Measurements from ENCODE around the gene SNX30. TPM values are rescaled to one million over a fixed set of nuclear protein-coding genes. Genes with fewer than 3 reads are reported as not detected.

Gene SNX30
- total RNA-seq, 1 experiment from 2014 or later: 6.4 TPM

- intact Hi-C loops (cut with micrococcal nuclease): no loop called here
- BruUV-seq (replicated peaks): no TSS peak
- H3K79me2 ChIP-seq (ENCODE audit: low read length): peaks cover 16% of the 10 kb centered on the region; the same call in 1 of the 2 replicates
- H3K27me3 ChIP-seq (ENCODE audit: low read length): no peaks in the 10 kb centered on the region
- H3K4me2 ChIP-seq (ENCODE audit: low read length): peak overlapping the region; percentile 70
- ChIA-PET CTCF (no interaction called here), POLR2A (ENCODE audit: unreplicated experiment) (no interaction called here)
- no peak overlapping the region for H2AFZ ChIP-seq (ENCODE audit: low read length)
- H4K20me1 ChIP-seq (ENCODE audit: low read length): no peaks in the 10 kb centered on the region
- no peak for ATAC-seq
- H3F3A ChIP-seq (ENCODE audit: low read length, unreplicated experiment): peaks cover 13% of the 10 kb centered on the region
- peak overlapping the region; percentile 95 for H3K27ac ChIP-seq (ENCODE audit: low read length)
- no peak for DNase-seq
- no peaks in the 10 kb centered on the region for H3K36me3 ChIP-seq (ENCODE audit: low read depth, low read length)
- no peaks in the 10 kb centered on the region for H3K9me2 ChIP-seq (replicated peaks; ENCODE audit: low read length)
- H3K9me3 ChIP-seq (ENCODE audit: low read length): no peaks in the 10 kb centered on the region
- H3K9ac ChIP-seq (ENCODE audit: low read length): no peak overlapping the region
- no peak for TF ChIP-seq EZH2 (IDR thresholded peaks at IDR 0.05; ENCODE audit: low read length, unreplicated experiment)
- no peak for TF ChIP-seq CTCF (conservative IDR thresholded peaks at IDR 0.05; ENCODE audit: low read depth, low read length)
- no peak for TF ChIP-seq EZH2phosphoT487 (IDR thresholded peaks at IDR 0.05; ENCODE audit: borderline replicate concordance, low read length)
- H3K4me1 ChIP-seq (ENCODE audit: insufficient read depth, low read length): peaks cover 47% of the 10 kb centered on the region
- no peak overlapping the region for H3K4me3 ChIP-seq (ENCODE audit: low read length)
Measured at GRCh38 chr9:112757940-112758339, 7.4 kb downstream of the SNX30 start.

- Histone ChIP-seq H4K20me1 (ENCODE audit: low read length) (no peaks in the 10 kb centered on the region), H3K4me1 (ENCODE audit: insufficient read depth, low read length) (peaks cover 18% of the 10 kb centered on the region), H3K27ac (ENCODE audit: low read length) (no peak overlapping the region), H3K36me3 (ENCODE audit: low read depth, low read length) (no peaks in the 10 kb centered on the region), H3K9ac (ENCODE audit: low read length) (no peak overlapping the region), H3K4me2 (ENCODE audit: low read length) (no peak overlapping the region), H3K27me3 (ENCODE audit: low read length) (no peaks in the 10 kb centered on the region), H3F3A (ENCODE audit: low read length, unreplicated experiment) (peaks cover 6% of the 10 kb centered on the region), H2AFZ (ENCODE audit: low read length) (no peak overlapping the region), H3K4me3 (ENCODE audit: low read length) (no peak overlapping the region), H3K9me2 (replicated peaks; ENCODE audit: low read length) (no peaks in the 10 kb centered on the region), H3K79me2 (ENCODE audit: low read length) (peaks cover 4% of the 10 kb centered on the region; the same call in 1 of the 2 replicates), H3K9me3 (ENCODE audit: low read length) (no peaks in the 10 kb centered on the region)
- TF ChIP-seq CTCF (conservative IDR thresholded peaks at IDR 0.05; ENCODE audit: low read depth, low read length) (no peak), EZH2 (IDR thresholded peaks at IDR 0.05; ENCODE audit: low read length, unreplicated experiment) (no peak), EZH2phosphoT487 (IDR thresholded peaks at IDR 0.05; ENCODE audit: borderline replicate concordance, low read length) (no peak)
- intact Hi-C loops (cut with micrococcal nuclease): no loop called here
- ChIA-PET POLR2A (ENCODE audit: unreplicated experiment) (no interaction called here), CTCF (interaction anchor here (0.5 kb wide), 1 partner anchor 32 kb away, joined by 3 read pairs; no protein-coding TSS in a partner anchor)
- DNase-seq (no peak), ATAC-seq (no peak)
- no TSS peak for BruUV-seq (replicated peaks)
Measured at GRCh38 chr9:112760821-112761220, 10.3 kb downstream of the SNX30 start.

- Histone ChIP-seq H3K4me2 (ENCODE audit: low read length) (no peak overlapping the region), H2AFZ (ENCODE audit: low read length) (no peak overlapping the region), H3K4me1 (ENCODE audit: insufficient read depth, low read length) (peaks cover 10% of the 10 kb centered on the region), H3K36me3 (ENCODE audit: low read depth, low read length) (no peaks in the 10 kb centered on the region), H3K27ac (ENCODE audit: low read length) (no peak overlapping the region), H4K20me1 (ENCODE audit: low read length) (no peaks in the 10 kb centered on the region), H3K4me3 (ENCODE audit: low read length) (no peak overlapping the region), H3K9ac (ENCODE audit: low read length) (no peak overlapping the region), H3K9me2 (replicated peaks; ENCODE audit: low read length) (no peaks in the 10 kb centered on the region), H3K79me2 (ENCODE audit: low read length) (no peaks in the 10 kb centered on the region), H3F3A (ENCODE audit: low read length, unreplicated experiment) (peaks cover 2% of the 10 kb centered on the region), H3K9me3 (ENCODE audit: low read length) (no peaks in the 10 kb centered on the region), H3K27me3 (ENCODE audit: low read length) (no peaks in the 10 kb centered on the region)
- DNase-seq: no peak
- TF ChIP-seq EZH2 (IDR thresholded peaks at IDR 0.05; ENCODE audit: low read length, unreplicated experiment) (no peak), EZH2phosphoT487 (IDR thresholded peaks at IDR 0.05; ENCODE audit: borderline replicate concordance, low read length) (no peak), CTCF (conservative IDR thresholded peaks at IDR 0.05; ENCODE audit: low read depth, low read length) (no peak)
- CTCF ChIA-PET: no interaction called here
- ATAC-seq: peak; percentile 38; the same call in 1 of the 2 replicates
- POLR2A ChIA-PET (ENCODE audit: unreplicated experiment): no interaction called here
- intact Hi-C loops (cut with micrococcal nuclease): no loop called here
- BruUV-seq (replicated peaks): no TSS peak
Measured at GRCh38 chr9:112761912-112762655, 11.5 kb downstream of the SNX30 start.
